Stimulated activated CD4-positive, alpha-beta T cell treated with anti-CD3 and anti-CD28 coated beads, TNF-alpha, amount 100 ng/mL, for 24 hours (primary cell): ENCODE results near the gene FRMPD4.
"Not testable (repeated sequence)": the region's sequence is repeated elsewhere in the genome, so short reads cannot be mapped to it uniquely, and the experiment has no call there.

ENCODE experiments used
- DNase-seq, 3 experiments: peaks; one replicate each; pipeline ENCODE4 v3.0.0-alpha.2; 2020; ENCODE audit warnings: low read depth in 3 of 3

FRMPD4 gene

GRCh38 chrX:12138361-12139313 lies at the start of gene FRMPD4:
FRMPD4 (plus strand) TSS chrX:12138473; CDS start chrX:12138972, 499 bp downstream.
- DNase-seq = no peak

GRCh38 chrX:12089740-12090139 lies 48.5 kb upstream of the FRMPD4 start:
- DNase-seq = no peak

DNA sequence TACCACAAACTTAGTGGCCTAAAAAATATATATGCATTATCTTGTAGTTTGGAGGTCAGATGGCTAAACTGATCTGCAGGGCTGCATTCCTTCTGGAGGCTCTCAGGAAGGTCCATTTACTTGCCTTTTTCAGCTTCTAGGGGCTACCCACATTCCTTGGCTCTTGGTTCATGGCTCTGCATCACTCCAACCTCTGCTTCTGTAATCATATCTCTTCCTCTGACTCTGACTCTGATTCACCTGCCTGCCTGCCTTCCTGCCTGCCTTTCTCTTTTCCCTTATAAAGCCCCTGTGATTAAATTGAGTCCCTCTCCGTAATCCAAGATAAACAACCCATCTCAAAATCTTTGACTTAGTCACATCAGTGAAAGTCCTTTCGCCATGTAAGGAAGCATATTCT lies 25.0 kb upstream of the FRMPD4 start:
- DNase-seq = no peak

GRCh38 chrX:12115377-12115776 lies 22.9 kb upstream of the FRMPD4 start:
- no peak for DNase-seq

DNA sequence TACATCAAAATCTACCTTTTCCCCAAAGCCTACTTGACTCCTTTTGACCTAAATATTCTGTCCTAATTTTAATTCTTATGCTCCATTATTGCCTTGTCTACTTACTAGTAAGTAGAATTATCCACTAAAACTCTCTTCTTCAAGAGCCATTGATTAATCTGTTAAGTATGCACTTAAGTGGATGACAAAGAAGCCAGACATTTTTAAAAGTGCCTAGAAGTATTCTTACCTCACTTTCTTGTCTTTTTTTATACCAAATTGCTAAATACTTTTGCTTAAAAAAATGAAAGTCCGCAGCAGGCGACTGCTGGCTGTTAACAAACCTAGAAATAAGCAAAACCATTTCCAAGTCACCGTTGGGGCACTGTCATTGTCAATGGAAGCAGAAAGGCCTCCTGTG lies 20.1 kb upstream of the FRMPD4 start:
- no peak for DNase-seq

DNA sequence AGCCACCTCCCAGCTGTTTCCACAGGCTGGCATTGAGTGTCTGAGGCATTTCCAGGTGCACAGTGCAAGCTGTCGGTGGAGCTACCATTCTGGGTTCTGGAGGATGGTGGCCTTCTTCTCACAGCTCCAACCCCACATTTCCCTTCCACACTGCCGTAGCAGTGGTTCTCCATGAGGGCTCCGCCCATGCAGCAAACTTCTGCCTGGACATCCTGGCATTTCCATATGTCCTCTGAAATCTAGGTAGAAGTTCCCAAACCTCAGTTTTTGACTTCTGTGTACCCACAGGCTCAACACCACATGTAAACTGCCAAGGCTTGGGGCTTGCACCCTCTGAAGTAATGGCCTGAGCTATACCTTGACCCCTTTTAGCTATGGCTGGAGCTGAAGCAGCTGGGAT lies 10.3 kb upstream of the FRMPD4 start:
- DNase-seq = no peak

GRCh38 chrX:12137951-12138360 lies 317 bp upstream of the FRMPD4 start:
- no peak for DNase-seq

DNA sequence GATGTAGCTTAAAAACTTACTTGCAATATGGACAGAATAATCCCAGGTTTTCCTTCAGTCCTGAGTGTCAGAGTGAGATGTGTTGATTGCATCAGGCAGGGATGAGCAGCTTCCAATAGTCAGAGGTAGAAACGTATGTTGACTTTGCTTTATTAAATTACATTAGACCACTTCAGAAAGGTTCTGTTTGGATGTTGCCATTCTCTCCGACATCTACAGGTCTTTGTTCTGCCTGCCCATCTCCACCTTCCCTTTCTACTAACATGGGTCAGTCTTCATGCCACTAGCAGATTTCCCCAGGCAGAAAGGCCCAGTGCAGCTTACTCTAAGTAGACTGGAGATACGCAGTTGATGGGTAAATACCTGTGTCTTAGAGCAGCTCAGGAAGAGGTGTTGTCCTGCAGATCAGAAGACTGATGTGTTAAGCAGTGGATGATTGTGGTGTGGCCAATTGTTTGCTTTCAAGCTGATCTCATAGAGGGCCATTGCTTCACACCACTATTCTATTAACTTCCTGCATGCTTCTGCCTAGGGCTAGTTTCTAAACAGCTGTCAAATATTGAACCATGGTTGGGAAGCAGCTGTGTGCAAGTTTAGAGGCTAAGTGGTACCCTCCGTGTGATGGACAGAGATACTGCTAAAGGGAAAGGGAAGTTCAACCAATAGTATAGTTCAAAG lies 1.8 kb downstream of the FRMPD4 start:
- DNase-seq = no peak

DNA sequence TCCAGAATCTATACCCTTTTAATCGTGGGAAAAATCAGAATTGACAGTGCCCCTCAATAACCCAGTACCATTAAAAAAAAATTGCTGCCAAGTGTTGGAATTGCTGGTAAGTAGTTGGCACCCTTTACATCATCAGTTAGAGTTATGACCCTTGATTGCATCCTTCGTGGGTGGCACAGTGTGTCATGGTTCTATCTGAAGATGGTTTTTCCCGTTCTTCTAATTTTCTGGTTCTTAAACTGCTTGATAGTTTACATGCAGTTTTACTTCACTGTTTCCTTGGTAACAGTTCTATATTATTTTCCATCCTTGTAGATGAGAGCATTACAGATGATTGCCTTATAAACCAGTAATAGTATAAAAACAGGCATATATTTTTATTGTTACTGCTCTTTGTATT lies 3.2 kb downstream of the FRMPD4 start:
- DNase-seq = no peak

DNA sequence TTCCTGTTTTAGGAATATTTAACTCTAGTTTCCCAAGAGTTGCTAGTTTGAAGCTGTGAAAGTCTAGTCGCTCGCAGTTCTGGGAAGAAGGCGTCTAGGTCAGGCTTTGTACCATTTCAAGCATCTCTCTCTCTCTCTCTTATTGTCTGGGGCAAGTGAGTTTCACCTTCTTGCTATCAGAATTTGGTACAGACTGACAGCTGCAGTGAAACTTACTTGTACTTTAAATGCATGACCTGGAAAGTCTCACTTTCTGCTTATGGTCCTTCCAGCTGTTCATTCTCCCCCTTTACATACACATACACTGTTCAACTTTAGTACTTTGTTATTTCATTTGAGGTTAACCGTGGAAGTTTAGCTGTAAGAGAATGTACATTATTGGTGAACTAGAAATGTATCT lies 4.4 kb downstream of the FRMPD4 start:
- DNase-seq = no peak

DNA sequence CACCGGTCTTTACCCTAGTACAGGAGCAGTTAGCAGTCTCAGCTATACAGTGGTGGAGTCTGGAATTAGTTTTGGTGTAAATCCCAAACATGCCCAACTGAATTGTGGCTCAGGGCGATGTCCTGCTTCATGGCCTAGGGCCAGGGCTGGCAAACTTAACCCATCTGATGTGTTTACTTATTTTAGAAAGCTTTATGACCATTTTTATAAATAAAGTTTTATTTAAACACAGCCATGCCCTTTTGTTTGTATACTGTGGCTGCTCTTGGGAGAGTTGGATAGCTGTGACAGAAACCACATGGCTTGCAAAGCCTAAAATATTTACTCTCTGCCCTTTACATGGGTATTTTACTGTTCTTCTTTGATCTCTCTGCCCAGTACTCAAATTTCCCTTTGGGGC lies 7.1 kb downstream of the FRMPD4 start:
- no peak for DNase-seq

GRCh38 chrX:12149670-12150407 lies 11.6 kb downstream of the FRMPD4 start:
- no peak for DNase-seq

GRCh38 chrX:12153317-12153716 lies 15.0 kb downstream of the FRMPD4 start:
- DNase-seq = no peak

- no peak for DNase-seq
Measured at GRCh38 chrX:12153741-12154140, 15.5 kb downstream of the FRMPD4 start.

- DNase-seq = no peak
Measured at GRCh38 chrX:12159799-12160198, 21.5 kb downstream of the FRMPD4 start.

- no peak for DNase-seq
Measured at GRCh38 chrX:12162420-12162819, 24.1 kb downstream of the FRMPD4 start.

DNA sequence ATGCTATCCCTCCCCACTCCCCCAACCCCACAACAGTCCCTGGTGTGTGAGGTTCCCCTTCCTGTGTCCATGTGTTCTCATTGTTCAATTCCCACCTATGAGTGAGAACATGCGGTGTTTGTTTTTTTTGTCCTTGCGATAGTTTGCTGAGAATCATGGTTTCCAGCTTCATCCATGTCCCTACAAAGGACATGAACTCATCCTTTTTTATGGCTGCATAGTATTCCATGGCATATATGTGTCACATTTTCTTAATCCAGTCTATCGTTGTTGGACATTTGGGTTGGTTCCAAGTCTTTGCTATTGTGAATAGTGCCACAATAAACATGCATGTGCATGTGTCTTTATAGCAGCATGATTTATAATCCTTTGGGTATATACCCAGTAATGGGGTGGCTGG lies 25.9 kb downstream of the FRMPD4 start:
- not testable (repeated sequence) for DNase-seq

DNA sequence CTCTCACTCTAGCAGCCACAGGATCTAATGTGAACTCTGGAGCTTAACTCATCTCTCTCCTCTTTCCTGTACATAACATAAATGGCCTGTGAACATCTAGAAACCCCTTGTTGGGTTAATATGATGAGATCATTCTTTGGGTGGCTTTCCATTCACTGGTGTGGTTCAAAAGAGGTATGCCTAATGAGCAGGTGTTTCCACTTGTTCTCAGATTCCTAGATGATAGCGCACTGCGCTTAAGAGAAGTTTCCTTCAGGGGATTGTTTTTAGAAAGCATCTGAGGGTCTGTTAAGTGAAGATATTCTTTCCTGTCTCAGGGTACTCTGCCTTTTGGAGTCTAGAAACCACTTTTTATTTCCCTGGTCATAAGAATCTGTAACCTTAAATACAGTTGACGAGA lies 32.5 kb downstream of the FRMPD4 start:
- no peak for DNase-seq

GRCh38 chrX:12174358-12174757 lies 36.1 kb downstream of the FRMPD4 start:
- DNase-seq = no peak

GRCh38 chrX:12197030-12197429 lies 58.8 kb downstream of the FRMPD4 start:
- DNase-seq = no peak

DNA sequence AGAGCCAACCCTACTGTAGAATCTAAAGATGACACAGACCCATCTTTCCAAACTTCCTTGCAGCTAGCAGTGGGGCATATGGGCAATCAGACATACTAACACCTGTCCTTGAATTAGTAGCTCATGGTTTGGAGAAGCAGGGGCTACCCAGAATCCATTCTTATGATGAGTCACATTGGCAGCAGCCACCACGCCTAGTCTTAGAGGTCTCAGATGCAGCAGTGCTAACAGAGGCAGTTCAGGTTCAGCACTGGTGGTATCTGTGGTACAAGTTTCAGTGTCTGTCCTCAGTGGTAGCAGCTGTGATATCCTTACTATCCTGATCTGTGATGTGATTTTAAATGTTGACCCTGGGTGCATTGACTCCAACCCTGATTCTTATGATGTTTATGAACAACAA lies 68.1 kb downstream of the FRMPD4 start:
- no peak for DNase-seq

DNA sequence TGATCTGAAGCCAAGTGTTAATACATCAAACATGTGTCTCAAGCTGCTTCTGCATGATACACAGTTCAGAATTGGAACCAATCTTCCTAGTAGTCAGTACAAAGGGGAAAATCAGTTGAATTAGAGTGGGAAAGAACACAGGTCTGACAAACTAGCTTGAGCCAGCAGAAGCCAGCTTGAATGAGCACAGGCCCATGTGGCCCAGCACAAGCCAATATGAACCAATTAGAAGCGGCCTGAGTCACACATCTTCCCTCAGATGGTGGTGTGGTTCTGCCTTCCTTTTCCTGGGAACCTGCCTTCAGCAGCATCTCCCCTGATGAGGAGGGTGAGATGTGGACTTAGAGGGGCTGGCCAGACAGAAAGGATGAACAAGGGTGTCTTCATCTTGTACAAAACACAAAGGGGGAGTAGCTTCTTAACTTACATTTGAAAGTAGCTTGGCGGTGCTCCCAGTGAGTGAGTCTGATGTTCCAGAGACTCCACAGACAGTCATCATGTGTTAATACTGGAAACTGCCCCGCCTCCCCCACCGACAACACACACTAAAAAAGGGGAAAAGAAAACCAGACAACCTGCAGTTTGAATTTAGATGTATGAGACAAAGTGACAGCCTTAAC lies 72.0 kb downstream of the FRMPD4 start:
- DNase-seq = no peak
